Activated CD8-positive, alpha-beta T cell treated with anti-CD3 and anti-CD28 coated beads, Interleukin-2, amount 10 ng/mL, durations not matched to agents 7 days and 5 days (primary cell): ENCODE measurements around the gene SAMD14. TPM values are rescaled to one million over a fixed set of nuclear protein-coding genes. Genes with fewer than 3 reads are reported as not detected.

Experiments used
- ATAC-seq: fragments of 150-1000 bp; cut with Tn5 transposase; one replicate; pipeline ENCODE4 v1.10.0; 2021; ENCODE audit warnings: moderate library complexity
- CTCF ChIA-PET: fragments of 350-600 bp; sonication (Branson Sonifier 250); formaldehyde crosslinking; loops from one replicate; lab custom pipeline; 2021; ENCODE audit warnings: antibody characterized with exemption; lab: Charles Lee
- POLR2A ChIA-PET: fragments of 350-600 bp; sonication (Branson Sonifier 250); formaldehyde crosslinking; loops from one replicate; lab custom pipeline; 2021; ENCODE audit warnings: antibody characterized with exemption; lab: Charles Lee
- DNase-seq: peaks from one replicate; pipeline ENCODE4 v3.0.0-alpha.2; 2020
- H3K27ac Mint-ChIP-seq: one replicate; pipeline ENCODE4 v1.8.0; 2021; ENCODE audit warnings: mild to moderate bottlenecking, mixed read lengths
- H3K27me3 Mint-ChIP-seq: one replicate; pipeline ENCODE4 v1.8.0; 2021; ENCODE audit warnings: low read depth, mixed read lengths
- H3K36me3 Mint-ChIP-seq: one replicate; pipeline ENCODE4 v1.8.0; 2021; ENCODE audit warnings: low read depth, mixed read lengths
- H3K4me1 Mint-ChIP-seq: one replicate; pipeline ENCODE4 v1.8.0; 2021; ENCODE audit warnings: low read depth, mixed read lengths
- H3K4me3 Mint-ChIP-seq: one replicate; pipeline ENCODE4 v1.8.0; 2021; ENCODE audit warnings: mild to moderate bottlenecking, mixed read lengths
- H3K9me3 Mint-ChIP-seq: one replicate; pipeline ENCODE4 v1.8.0; 2022; ENCODE audit warnings: mixed read lengths; ENCODE audit not compliant: insufficient read depth
- total RNA-seq, 2 experiments: library from RNA; stranded (reverse); gene quantifications; one replicate each; pipeline ENCODE4 v1.2.3, GENCODE V29; 2021

Gene SAMD14
- total RNA-seq, 2 experiments from 2014 or later, result 0.50 to 0.55 TPM

DNA sequence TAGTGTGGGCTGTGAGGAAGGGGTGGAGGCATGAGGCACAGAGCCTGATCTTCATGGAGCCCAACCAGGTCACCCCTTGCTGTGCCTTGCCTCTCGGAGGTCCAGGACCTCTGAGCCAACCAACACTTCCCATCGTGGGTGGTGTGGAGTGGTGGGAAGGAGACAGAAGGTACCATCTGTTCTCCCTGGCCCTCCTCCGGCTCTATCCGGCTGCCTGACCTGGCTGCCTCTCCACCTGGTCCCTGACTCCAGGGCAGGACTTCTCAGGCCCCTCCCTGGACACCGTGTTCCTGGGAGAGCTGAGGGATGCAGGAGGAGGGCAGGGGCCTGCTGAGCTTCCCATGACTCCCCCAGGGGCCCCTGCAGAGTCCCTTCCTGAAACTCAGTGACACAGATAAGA, 31.0 kb downstream of the SAMD14 start:
- Mint-ChIP-seq H3K4me3 (no peak overlapping the region), H3K9me3 (no peaks in the 10 kb centered on the region), H3K36me3 (peaks cover 2% of the 10 kb centered on the region), H3K27ac (no peak overlapping the region), H3K27me3 (no peaks in the 10 kb centered on the region), H3K4me1 (peaks cover 33% of the 10 kb centered on the region)
- ChIA-PET CTCF (interaction anchor here (11.0 kb wide), 1 partner anchor 16 kb away, joined by 115 read pairs; no protein-coding TSS in a partner anchor), POLR2A (no interaction called here)
- ATAC-seq (no peak), DNase-seq (no peak)

GRCh38 chr17:50098583-50098982, 31.4 kb downstream of the SAMD14 start:
- no peak for ATAC-seq
- H3K4me3 Mint-ChIP-seq, result no peak overlapping the region
- H3K36me3 Mint-ChIP-seq, result peaks cover 2% of the 10 kb centered on the region
- CTCF ChIA-PET, result interaction anchor here (1.3 to 11.0 kb wide), 3 partner anchors 11 to 101 kb away, joined by 4 to 115 read pairs (median 24); no protein-coding TSS in a partner anchor
- POLR2A ChIA-PET, result no interaction called here
- H3K4me1 Mint-ChIP-seq, result peaks cover 34% of the 10 kb centered on the region
- no peak for DNase-seq
- H3K27me3 Mint-ChIP-seq, result no peaks in the 10 kb centered on the region
- no peak overlapping the region for H3K27ac Mint-ChIP-seq
- H3K9me3 Mint-ChIP-seq, result no peaks in the 10 kb centered on the region

DNA sequence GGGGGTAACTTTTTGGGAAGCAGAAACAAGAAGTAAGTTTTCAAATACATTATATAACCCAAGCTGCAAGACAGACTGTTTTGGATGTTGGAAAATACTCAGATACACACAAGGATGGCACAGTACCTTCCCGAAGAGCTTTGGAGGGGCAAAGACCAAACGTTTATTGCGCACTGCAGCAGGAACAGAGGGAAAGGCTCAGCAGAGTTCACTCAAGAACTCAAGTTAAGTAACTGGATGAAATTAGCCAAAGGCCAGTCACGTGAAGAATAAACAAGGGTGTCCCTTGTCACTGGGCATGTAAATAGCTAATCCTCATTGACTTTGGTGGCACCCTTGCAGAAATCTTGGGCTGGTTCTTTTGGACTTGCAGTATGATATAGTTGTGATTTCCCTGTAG, 32.0 kb downstream of the SAMD14 start:
- Mint-ChIP-seq H3K4me1 (peaks cover 34% of the 10 kb centered on the region), H3K36me3 (peaks cover 2% of the 10 kb centered on the region), H3K4me3 (no peak overlapping the region), H3K9me3 (no peaks in the 10 kb centered on the region), H3K27ac (peak overlapping the region; percentile 16), H3K27me3 (peaks cover 2% of the 10 kb centered on the region)
- ChIA-PET CTCF (interaction anchor here (1.0 to 11.0 kb wide), 5 partner anchors 11 to 102 kb away, joined by 3 to 115 read pairs (median 4); no protein-coding TSS in a partner anchor), POLR2A (no interaction called here)
- ATAC-seq (no peak), DNase-seq (no peak)

DNA sequence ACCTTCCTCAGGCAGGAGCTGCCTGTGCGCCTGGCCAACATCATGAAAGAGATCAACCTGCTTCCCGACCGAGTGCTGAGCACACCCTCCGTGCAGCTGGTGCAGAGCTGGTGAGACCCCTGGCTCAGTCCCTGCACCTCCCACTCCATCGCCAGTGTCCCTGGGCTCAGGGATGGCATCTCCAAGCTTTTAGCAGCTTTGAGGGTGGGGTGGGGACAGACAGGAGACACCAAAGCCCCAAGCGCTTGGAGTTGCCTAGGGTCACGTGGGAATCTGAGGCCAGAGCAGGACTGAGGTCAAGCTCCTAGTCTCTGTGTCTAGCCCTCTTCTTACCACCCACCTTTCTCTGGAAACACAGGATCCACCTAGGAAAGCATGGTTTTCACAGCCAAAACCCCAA, 32.5 kb downstream of the SAMD14 start:
- H3K36me3 Mint-ChIP-seq, result peaks cover 2% of the 10 kb centered on the region
- no peak for ATAC-seq
- POLR2A ChIA-PET, result no interaction called here
- no peak overlapping the region for H3K4me3 Mint-ChIP-seq
- no peaks in the 10 kb centered on the region for H3K9me3 Mint-ChIP-seq
- H3K27me3 Mint-ChIP-seq, result peaks cover 2% of the 10 kb centered on the region
- CTCF ChIA-PET, result interaction anchor here (1.0 to 11.0 kb wide), 5 partner anchors 10 to 102 kb away, joined by 3 to 115 read pairs (median 4); no protein-coding TSS in a partner anchor
- H3K4me1 Mint-ChIP-seq, result peaks cover 34% of the 10 kb centered on the region
- H3K27ac Mint-ChIP-seq, result no peak overlapping the region
- no peak for DNase-seq

DNA sequence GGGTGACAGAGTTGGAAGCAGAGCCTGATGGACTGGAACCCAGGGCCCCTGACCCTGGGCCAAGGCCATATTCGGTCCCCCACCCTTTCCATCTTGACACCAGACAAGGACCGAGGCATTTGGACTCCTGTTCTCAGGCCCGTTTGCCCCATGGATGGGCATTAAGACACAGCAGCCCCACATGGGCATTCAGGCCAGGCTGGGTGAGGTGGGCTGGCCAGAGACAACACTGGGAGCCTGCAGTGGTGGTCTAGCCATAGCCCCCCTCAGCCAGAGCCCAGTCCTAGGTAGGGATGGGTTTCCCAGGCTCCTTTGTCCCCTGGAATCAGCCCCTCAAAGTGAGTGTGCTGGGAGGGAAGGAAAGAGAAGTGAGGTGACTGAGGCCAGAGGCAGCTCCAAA, 33.2 kb downstream of the SAMD14 start:
- Mint-ChIP-seq H3K4me3 (peak overlapping the region; percentile 86), H3K36me3 (peaks cover 2% of the 10 kb centered on the region), H3K9me3 (no peaks in the 10 kb centered on the region), H3K4me1 (peaks cover 34% of the 10 kb centered on the region), H3K27me3 (peaks cover 2% of the 10 kb centered on the region), H3K27ac (no peak overlapping the region)
- ChIA-PET CTCF (interaction anchor here (1.1 to 11.0 kb wide), 3 partner anchors 9 to 42 kb away, joined by 3 to 115 read pairs (median 24); no protein-coding TSS in a partner anchor), POLR2A (no interaction called here)
- no peak for DNase-seq
- ATAC-seq, result no peak

GRCh38 chr17:50096092-50096491, 33.9 kb downstream of the SAMD14 start:
- peaks cover 34% of the 10 kb centered on the region for H3K4me1 Mint-ChIP-seq
- ChIA-PET POLR2A (no interaction called here), CTCF (interaction anchor here (1.1 to 11.0 kb wide), 3 partner anchors 9 to 43 kb away, joined by 3 to 115 read pairs (median 24); no protein-coding TSS in a partner anchor)
- no peak for DNase-seq
- H3K4me3 Mint-ChIP-seq, result peak overlapping the region; percentile 86
- peaks cover 2% of the 10 kb centered on the region for H3K36me3 Mint-ChIP-seq
- H3K9me3 Mint-ChIP-seq, result no peaks in the 10 kb centered on the region
- ATAC-seq, result no peak
- peaks cover 2% of the 10 kb centered on the region for H3K27me3 Mint-ChIP-seq
- H3K27ac Mint-ChIP-seq, result no peak overlapping the region

DNA sequence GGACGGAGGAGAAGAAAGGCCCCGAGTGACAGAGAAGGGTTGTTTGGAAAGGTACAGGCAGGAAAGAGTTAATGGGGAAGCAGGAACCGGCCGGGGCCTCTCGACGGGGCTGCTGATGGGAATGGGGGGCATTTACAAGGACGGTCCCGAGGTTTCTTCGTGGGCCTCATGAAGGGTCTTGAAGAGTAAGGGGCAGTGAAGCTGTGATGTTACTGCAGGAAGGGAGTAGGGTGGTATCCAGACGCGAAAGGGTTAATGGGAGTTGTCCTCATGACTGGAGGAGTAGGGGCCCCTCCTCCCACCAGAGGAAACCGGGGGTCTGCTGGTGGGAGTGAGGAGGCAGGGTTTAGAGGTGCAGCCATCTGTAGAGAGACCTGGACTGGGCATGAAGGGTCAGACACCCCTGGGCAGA, 34.3 kb downstream of the SAMD14 start:
- Mint-ChIP-seq H3K27ac (peak overlapping the region; percentile 87), H3K4me3 (peak overlapping the region; percentile 86), H3K36me3 (peaks cover 2% of the 10 kb centered on the region), H3K27me3 (peaks cover 2% of the 10 kb centered on the region), H3K9me3 (no peaks in the 10 kb centered on the region), H3K4me1 (peaks cover 33% of the 10 kb centered on the region)
- no peak for ATAC-seq
- POLR2A ChIA-PET, result interaction anchor here (2.1 kb wide), 1 partner anchor 56 kb away, joined by 8 read pairs; no protein-coding TSS in a partner anchor
- CTCF ChIA-PET, result interaction anchor here (1.1 to 11.0 kb wide), 5 partner anchors 8 to 105 kb away, joined by 3 to 115 read pairs (median 15); partner anchors contain the start of gene COL1A1
- no peak for DNase-seq

GRCh38 chr17:50094753-50095619, 35.0 kb downstream of the SAMD14 start, which contains the start of gene PDK2:
TSS of gene PDK2 (plus strand) at chr17:50095351. CDS start at chr17:50095436, 85 bp downstream.
- DNase-seq (peak; percentile 97), ATAC-seq (peak; percentile 96)
- Mint-ChIP-seq H3K9me3 (no peaks in the 10 kb centered on the region), H3K27ac (peak within 1 kb of the TSS; percentile 87), H3K36me3 (peaks cover 2% of the 10 kb centered on the region), H3K4me1 (peaks cover 27% of the 10 kb centered on the region), H3K4me3 (peak within 1 kb of the TSS; percentile 86), H3K27me3 (peaks cover 2% of the 10 kb centered on the region)
- POLR2A ChIA-PET, result interaction anchor here (0.8 to 2.1 kb wide), 3 partner anchors 57 to 446 kb away, joined by 3 to 8 read pairs (median 4); no protein-coding TSS in a partner anchor
- CTCF ChIA-PET, result interaction anchor here (0.7 to 11.0 kb wide), 68 partner anchors 8 to 538 kb away, joined by 3 to 115 read pairs (median 5); partner anchors contain the start of genes COL1A1, DLX3, ITGA3 and PPP1R9B

DNA sequence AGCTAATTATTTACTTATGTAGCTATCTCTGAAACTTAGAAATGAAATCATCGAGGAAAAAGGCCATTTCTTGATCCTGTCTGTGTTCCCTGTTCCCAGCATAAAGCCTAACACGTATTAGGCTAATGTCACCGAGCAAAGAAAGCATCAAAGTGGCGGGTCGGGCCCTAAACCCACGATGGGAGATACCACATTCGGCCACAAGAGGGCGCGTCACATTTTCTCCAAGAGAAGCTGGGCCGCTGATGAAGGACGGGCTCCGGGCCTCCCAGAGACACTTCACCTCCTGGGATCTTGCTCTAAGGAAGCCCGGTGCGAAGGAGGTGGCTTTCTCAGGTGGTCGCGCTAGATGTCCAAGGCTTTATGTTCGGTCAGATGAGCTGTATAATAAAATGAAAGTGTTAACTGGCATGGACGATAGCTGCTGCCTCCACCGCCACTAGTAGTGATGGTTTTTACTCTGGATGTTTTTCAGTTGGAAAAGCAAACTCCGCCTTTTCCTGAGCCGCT, 35.7 kb downstream of the SAMD14 start:
- H3K27me3 Mint-ChIP-seq, result peaks cover 2% of the 10 kb centered on the region
- H3K4me1 Mint-ChIP-seq, result peaks cover 23% of the 10 kb centered on the region
- H3K36me3 Mint-ChIP-seq, result peaks cover 2% of the 10 kb centered on the region
- DNase-seq (peak; percentile 94), ATAC-seq (peak; percentile 50)
- no peaks in the 10 kb centered on the region for H3K9me3 Mint-ChIP-seq
- peak overlapping the region; percentile 87 for H3K27ac Mint-ChIP-seq
- peak overlapping the region; percentile 86 for H3K4me3 Mint-ChIP-seq
- ChIA-PET POLR2A (interaction anchor here (0.6 to 2.1 kb wide), 5 partner anchors 15 to 447 kb away, joined by 3 to 8 read pairs (median 4); no protein-coding TSS in a partner anchor), CTCF (interaction anchor here (0.7 to 11.0 kb wide), 70 partner anchors 10 to 537 kb away, joined by 3 to 115 read pairs (median 5); partner anchors contain the start of genes COL1A1, DLX3, ITGA3 and PPP1R9B)

- H3K4me1 Mint-ChIP-seq, result peaks cover 23% of the 10 kb centered on the region
- H3K36me3 Mint-ChIP-seq, result peaks cover 2% of the 10 kb centered on the region
- DNase-seq (no peak), ATAC-seq (no peak)
- H3K27ac Mint-ChIP-seq, result no peak overlapping the region
- no peaks in the 10 kb centered on the region for H3K9me3 Mint-ChIP-seq
- POLR2A ChIA-PET, result interaction anchor here (0.6 to 2.1 kb wide), 4 partner anchors 16 to 447 kb away, joined by 3 to 8 read pairs (median 4); no protein-coding TSS in a partner anchor
- CTCF ChIA-PET, result interaction anchor here (0.8 to 11.0 kb wide), 59 partner anchors 9 to 537 kb away, joined by 3 to 115 read pairs (median 6); partner anchors contain the start of genes COL1A1, ITGA3, PPP1R9B and SAMD14
- no peak overlapping the region for H3K4me3 Mint-ChIP-seq
- H3K27me3 Mint-ChIP-seq, result peaks cover 2% of the 10 kb centered on the region
These were observed 36.2 kb downstream of the SAMD14 start for GRCh38 chr17:50093807-50094206.

- DNase-seq, result no peak
- H3K4me3 Mint-ChIP-seq, result no peak overlapping the region
- no peak for ATAC-seq
- ChIA-PET POLR2A (interaction anchor here (1.3 kb wide), 1 partner anchor 61 kb away, joined by 4 read pairs; no protein-coding TSS in a partner anchor), CTCF (interaction anchor here (0.6 to 11.0 kb wide), 18 partner anchors 11 to 203 kb away, joined by 3 to 115 read pairs (median 9); partner anchors contain the start of genes COL1A1, PPP1R9B and TMEM92)
- peaks cover 2% of the 10 kb centered on the region for H3K27me3 Mint-ChIP-seq
- H3K27ac Mint-ChIP-seq, result no peak overlapping the region
- H3K36me3 Mint-ChIP-seq, result no peaks in the 10 kb centered on the region
- H3K4me1 Mint-ChIP-seq, result peaks cover 23% of the 10 kb centered on the region
- no peaks in the 10 kb centered on the region for H3K9me3 Mint-ChIP-seq
These were observed 36.7 kb downstream of the SAMD14 start for GRCh38 chr17:50093246-50093645.
